Measurements from ENCODE around the gene SPAG4. TPM values are rescaled to one million over a fixed set of nuclear protein-coding genes. Genes with fewer than 3 reads are reported as not detected.

Gene SPAG4
- total and polyA plus RNA-seq, 2 experiments from 2014 or later, result 2.7 to 2.9 TPM

DNA sequence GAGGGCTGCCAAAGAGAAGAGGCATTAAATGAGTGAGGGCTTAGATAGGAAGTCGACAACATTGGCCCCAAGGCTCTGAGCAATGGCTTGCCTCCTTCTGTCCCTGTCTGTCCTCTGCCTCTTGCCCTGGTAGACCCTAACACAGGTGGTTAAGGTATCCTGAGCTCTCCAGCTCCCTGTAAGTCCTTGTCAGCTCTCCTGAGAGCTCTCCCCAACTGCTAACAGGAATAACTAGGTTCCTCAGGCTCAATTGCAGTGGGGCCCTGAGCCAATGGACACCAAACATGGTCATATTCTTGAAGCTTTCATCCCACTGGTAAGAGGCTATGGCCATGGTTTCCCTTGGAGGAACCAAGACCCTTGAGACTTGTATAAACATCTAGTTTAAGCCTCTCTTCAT lies 54.1 kb downstream of the SPAG4 start:
- Histone ChIP-seq H4K20me1 (replicated peaks; ENCODE audit: insufficient read depth) (no peaks in the 10 kb centered on the region), H3K4me2 (no peak overlapping the region), H2AFZ (no peak overlapping the region), H3K4me3 (no peak overlapping the region), H3K27me3 (ENCODE audit: insufficient read depth) (no peaks in the 10 kb centered on the region), H3K9me2 (ENCODE audit: insufficient read depth) (no peaks in the 10 kb centered on the region), H3K27ac (ENCODE audit: low read depth) (no peak overlapping the region), H3K36me3 (ENCODE audit: insufficient read depth) (peaks cover 9% of the 10 kb centered on the region; the same call in 1 of the 2 replicates), H3K4me1 (ENCODE audit: insufficient read depth) (no peaks in the 10 kb centered on the region), H3F3A (replicated peaks; ENCODE audit: low read depth) (no peaks in the 10 kb centered on the region), H3K79me2 (replicated peaks; ENCODE audit: insufficient read depth) (peaks cover under 1% of the 10 kb centered on the region)
- Mint-ChIP-seq H3K27me3 (ENCODE audit: insufficient read depth, low read depth, poor library complexity) (peaks cover 6% of the 10 kb centered on the region), H3K27ac (no peak overlapping the region), H3K9me3 (no peaks in the 10 kb centered on the region), H3K36me3 (ENCODE audit: low read depth) (peaks cover 26% of the 10 kb centered on the region), H3K4me1 (peaks cover 3% of the 10 kb centered on the region; the same call in 1 of the 3 replicates), H3K4me3 (no peak overlapping the region)
- TF ChIP-seq ETS1 (IDR thresholded peaks at IDR 0.05) (no peak), STAT1 (IDR thresholded peaks at IDR 0.05; ENCODE audit: unreplicated experiment) (no peak), ZNF462 (CRISPR knock-in tag; IDR thresholded peaks at IDR 0.05) (no peak), CTCF (conservative IDR thresholded peaks at IDR 0.05; ENCODE audit: low read depth in 2 of 2) (no peak)
- ATAC-seq (no peak), DNase-seq (ENCODE audit: low spot score) (no peak)

Small RNA genes within 50 kb of the gene (small RNA-seq; reads per million reads assigned to genes)
- not detected for gene RNU6-759P (ENCODE audit: low replicate concordance)
- not detected for gene RPL37P1 (ENCODE audit: low replicate concordance)

Other genes starting within 250 kb of the SPAG4 start
- 46.9 and 67.8 TPM in 2 replicates for gene UQCC1, start 203.9 kb upstream of the SPAG4 start, total RNA-seq (2014; rRNA removed; shearing (Covaris generic))
- gene UQCC1, start 203.9 kb upstream of the SPAG4 start, polyA plus RNA-seq (2016; fragmentation: Nextera tagmentation; extraction: Ambion mirVana), result 25.0 and 25.1 TPM in 2 replicates
- 0.50 TPM in 1 of 2 replicates, not detected in the other for gene GDF5, start 177.6 kb upstream of the SPAG4 start, total RNA-seq (2014; rRNA removed; shearing (Covaris generic))
- gene GDF5, start 177.6 kb upstream of the SPAG4 start, polyA plus RNA-seq (2016; fragmentation: Nextera tagmentation; extraction: Ambion mirVana), result not detected in 2 replicates
- 28.0 and 39.0 TPM in 2 replicates for gene CEP250, start 160.2 kb upstream of the SPAG4 start, total RNA-seq (2014; rRNA removed; shearing (Covaris generic))
- gene CEP250, start 160.2 kb upstream of the SPAG4 start, polyA plus RNA-seq (2016; fragmentation: Nextera tagmentation; extraction: Ambion mirVana), result 28.9 and 29.1 TPM in 2 replicates
- not detected in 2 replicates for gene C20orf173, start 86.2 kb upstream of the SPAG4 start, total RNA-seq (2014; rRNA removed; shearing (Covaris generic))
- not detected in 2 replicates for gene C20orf173, start 86.2 kb upstream of the SPAG4 start, polyA plus RNA-seq (2016; fragmentation: Nextera tagmentation; extraction: Ambion mirVana)
- 121 and 147 TPM in 2 replicates for gene ERGIC3, start 73.8 kb upstream of the SPAG4 start, total RNA-seq (2014; rRNA removed; shearing (Covaris generic))
- 139 and 155 TPM in 2 replicates for gene ERGIC3, start 73.8 kb upstream of the SPAG4 start, polyA plus RNA-seq (2016; fragmentation: Nextera tagmentation; extraction: Ambion mirVana)
- gene CPNE1, start 49.1 kb downstream of the SPAG4 start, total RNA-seq (2014; rRNA removed; shearing (Covaris generic)), result 158 and 189 TPM in 2 replicates
- gene CPNE1, start 49.1 kb downstream of the SPAG4 start, polyA plus RNA-seq (2016; fragmentation: Nextera tagmentation; extraction: Ambion mirVana), result 196 and 221 TPM in 2 replicates
- gene RBM12, start 49.1 kb downstream of the SPAG4 start, total RNA-seq (2014; rRNA removed; shearing (Covaris generic)), result 81.3 and 82.2 TPM in 2 replicates
- 21.0 and 22.3 TPM in 2 replicates for gene RBM12, start 49.1 kb downstream of the SPAG4 start, polyA plus RNA-seq (2016; fragmentation: Nextera tagmentation; extraction: Ambion mirVana)
- 35.7 and 45.9 TPM in 2 replicates for gene NFS1, start 83.5 kb downstream of the SPAG4 start, total RNA-seq (2014; rRNA removed; shearing (Covaris generic))
- gene NFS1, start 83.5 kb downstream of the SPAG4 start, polyA plus RNA-seq (2016; fragmentation: Nextera tagmentation; extraction: Ambion mirVana), result 19.7 and 22.8 TPM in 2 replicates
- 127 and 152 TPM in 2 replicates for gene ROMO1, start 83.6 kb downstream of the SPAG4 start, total RNA-seq (2014; rRNA removed; shearing (Covaris generic))
- 881 and 947 TPM in 2 replicates for gene ROMO1, start 83.6 kb downstream of the SPAG4 start, polyA plus RNA-seq (2016; fragmentation: Nextera tagmentation; extraction: Ambion mirVana)
- gene RBM39, start 126.4 kb downstream of the SPAG4 start, total RNA-seq (2014; rRNA removed; shearing (Covaris generic)), result 248 and 259 TPM in 2 replicates
- 413 and 420 TPM in 2 replicates for gene RBM39, start 126.4 kb downstream of the SPAG4 start, polyA plus RNA-seq (2016; fragmentation: Nextera tagmentation; extraction: Ambion mirVana)
- 56.6 and 71.8 TPM in 2 replicates for gene PHF20, start 156.2 kb downstream of the SPAG4 start, total RNA-seq (2014; rRNA removed; shearing (Covaris generic))
- 103 TPM in 2 replicates for gene PHF20, start 156.2 kb downstream of the SPAG4 start, polyA plus RNA-seq (2016; fragmentation: Nextera tagmentation; extraction: Ambion mirVana)